Rectal smooth muscle tissue (tissue), 1 donor: Measurements from ENCODE around the gene OR2J1.
"Not testable (repeated sequence)": the region's sequence is repeated elsewhere in the genome, so short reads cannot be mapped to it uniquely, and the experiment has no call there.

Experiments used
- H3K27ac ChIP-seq: one replicate; pipeline ENCODE4 v1.7.0; 2013; ENCODE audit warnings: low read depth, low read length, inconsistent platforms
- H3K27me3 ChIP-seq: one replicate; pipeline ENCODE4 v1.7.0; 2013; ENCODE audit warnings: low read length; ENCODE audit not compliant: control insufficient read depth, insufficient read depth
- H3K36me3 ChIP-seq: one replicate; pipeline ENCODE4 v1.7.0; 2013; ENCODE audit warnings: low read length; ENCODE audit not compliant: control insufficient read depth, insufficient read depth
- H3K4me1 ChIP-seq: one replicate; pipeline ENCODE4 v1.7.0; 2013; ENCODE audit warnings: low read length; ENCODE audit not compliant: control insufficient read depth, insufficient read depth
- H3K4me3 ChIP-seq: one replicate; pipeline ENCODE4 v1.7.0; 2013; ENCODE audit warnings: low read length
- H3K9ac ChIP-seq: one replicate; pipeline ENCODE4 v1.7.0; 2013; ENCODE audit warnings: low read length

The OR2J1 gene

DNA sequence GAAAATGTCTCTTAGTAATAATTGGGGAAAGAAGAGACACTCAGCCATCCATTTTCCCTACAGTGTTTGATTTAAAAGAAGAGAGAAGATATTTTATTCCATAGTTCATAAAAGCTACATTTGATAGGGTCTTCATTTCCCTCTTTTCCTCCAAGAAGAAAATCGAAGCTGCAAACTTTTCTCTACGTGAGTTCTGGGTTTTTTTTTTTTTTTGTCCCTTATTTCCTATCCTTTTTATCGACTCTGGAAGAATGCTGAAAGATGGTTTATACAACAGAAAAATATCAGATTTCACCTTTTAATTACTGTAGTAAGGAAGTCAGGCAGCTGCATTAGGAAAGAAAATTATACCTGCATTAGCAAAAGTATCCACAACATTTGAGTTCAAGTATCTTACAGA is at the start of gene OR2J1:
OR2J1 (plus strand) TSS at position 301 of the 400 bp plus-strand sequence. CDS start 1,453 bp downstream, outside the sequence.
- H3K9ac ChIP-seq: no peak within 1 kb of the TSS
- no peak within 1 kb of the TSS for H3K27ac ChIP-seq
- H3K4me3 ChIP-seq: no peak within 1 kb of the TSS
- H3K27me3 ChIP-seq: no peaks in the 10 kb centered on the region
- H3K4me1 ChIP-seq: no peaks in the 10 kb centered on the region
- H3K36me3 ChIP-seq: no peaks in the 10 kb centered on the region

GRCh38 chr6:29051680-29052079 is 47.6 kb upstream of the OR2J1 start:
- H3K4me1 ChIP-seq: no peaks in the 10 kb centered on the region
- no peaks in the 10 kb centered on the region for H3K27me3 ChIP-seq
- H3K36me3 ChIP-seq: no peaks in the 10 kb centered on the region
- no peak overlapping the region for H3K9ac ChIP-seq
- no peak overlapping the region for H3K27ac ChIP-seq
- H3K4me3 ChIP-seq: no peak overlapping the region

DNA sequence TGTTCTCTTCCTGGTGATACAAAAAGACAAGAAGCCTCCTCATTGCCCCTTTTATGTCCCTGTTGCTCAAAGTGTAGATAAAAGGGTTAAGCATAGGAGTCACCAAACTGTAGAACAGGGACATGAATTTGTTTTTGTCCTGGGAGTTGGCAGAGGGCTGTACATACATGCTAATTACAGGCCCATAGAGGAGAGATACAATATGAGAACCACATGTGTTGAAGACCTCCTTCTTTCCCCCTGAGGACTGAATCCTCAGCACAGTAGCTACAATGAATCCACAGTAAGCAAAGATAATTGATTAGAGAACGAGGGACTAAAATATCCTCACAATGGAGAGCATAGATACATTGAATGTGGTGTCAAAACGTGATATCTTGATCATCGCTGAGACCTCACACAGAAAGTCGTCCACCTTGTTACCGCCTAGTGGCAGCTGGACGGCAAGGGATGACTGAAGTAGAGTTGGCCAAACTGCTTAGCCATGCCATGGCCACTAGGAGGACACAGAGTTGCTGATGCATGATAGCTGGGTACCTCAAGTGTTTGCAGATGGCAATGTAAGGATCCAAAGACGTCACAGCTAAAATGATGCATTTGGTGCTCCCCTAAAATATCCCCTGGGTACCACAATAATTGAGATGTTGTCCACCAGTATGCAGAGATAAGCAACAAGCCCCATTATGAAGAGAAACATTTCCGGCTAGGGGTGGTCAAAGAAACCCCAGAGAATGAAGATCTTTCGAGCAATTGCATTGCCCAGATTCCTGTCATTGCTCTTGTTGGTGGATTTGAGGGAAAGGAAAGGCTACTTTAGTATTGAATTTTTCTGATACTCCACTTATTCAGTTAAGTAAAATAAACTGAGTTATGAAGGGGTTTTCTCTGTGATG is 27.2 kb upstream of the OR2J1 start:
- H3K9ac ChIP-seq: no peak overlapping the region
- no peak overlapping the region for H3K27ac ChIP-seq
- no peaks in the 10 kb centered on the region for H3K4me1 ChIP-seq
- H3K4me3 ChIP-seq: no peak overlapping the region
- no peaks in the 10 kb centered on the region for H3K36me3 ChIP-seq
- H3K27me3 ChIP-seq: no peaks in the 10 kb centered on the region

DNA sequence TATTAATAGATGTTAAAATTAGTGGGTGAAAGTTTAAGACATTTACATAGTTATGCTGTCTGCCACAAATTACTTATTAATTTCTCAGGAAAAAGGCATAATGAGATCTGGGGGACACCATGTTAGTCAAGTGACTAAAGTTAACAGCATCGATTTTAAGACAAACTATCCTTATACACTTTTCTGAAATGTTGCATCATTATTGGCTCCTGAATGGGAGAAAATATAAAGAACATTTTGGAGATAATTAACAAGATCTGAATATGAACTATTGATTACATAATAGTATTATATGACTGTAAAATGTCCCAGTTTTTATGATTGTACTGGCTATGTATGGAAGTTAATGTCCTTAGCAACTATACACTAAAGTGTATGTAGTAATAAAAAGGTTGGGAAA is 20.1 kb upstream of the OR2J1 start:
- Histone ChIP-seq H3K36me3 (no peaks in the 10 kb centered on the region), H3K27ac (no peak overlapping the region), H3K4me3 (no peak overlapping the region), H3K27me3 (no peaks in the 10 kb centered on the region), H3K4me1 (no peaks in the 10 kb centered on the region), H3K9ac (no peak overlapping the region)

DNA sequence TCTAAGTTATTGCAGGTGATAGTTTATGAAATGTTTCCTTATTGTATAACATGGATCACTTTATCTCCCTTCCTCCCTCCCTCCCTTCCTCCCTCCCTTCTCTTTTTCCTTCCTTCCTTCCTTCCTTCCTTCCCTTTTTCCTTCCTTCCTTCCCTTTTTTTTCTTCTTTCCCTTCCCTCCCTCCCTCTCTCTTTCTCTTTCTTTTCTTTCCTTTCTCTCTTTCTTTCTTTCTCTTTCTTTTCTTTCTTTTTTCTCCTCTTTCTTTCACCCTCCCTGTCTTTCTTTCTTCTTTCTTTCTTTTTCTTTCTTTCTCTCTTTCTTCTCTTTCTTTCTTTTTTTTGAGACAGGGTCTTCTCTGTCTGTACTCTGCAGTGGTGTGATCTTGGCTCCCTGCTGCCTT is 18.0 kb upstream of the OR2J1 start:
- Histone ChIP-seq H3K27ac (no peak overlapping the region), H3K4me1 (no peaks in the 10 kb centered on the region), H3K36me3 (no peaks in the 10 kb centered on the region), H3K9ac (no peak overlapping the region), H3K27me3 (no peaks in the 10 kb centered on the region), H3K4me3 (no peak overlapping the region)

DNA sequence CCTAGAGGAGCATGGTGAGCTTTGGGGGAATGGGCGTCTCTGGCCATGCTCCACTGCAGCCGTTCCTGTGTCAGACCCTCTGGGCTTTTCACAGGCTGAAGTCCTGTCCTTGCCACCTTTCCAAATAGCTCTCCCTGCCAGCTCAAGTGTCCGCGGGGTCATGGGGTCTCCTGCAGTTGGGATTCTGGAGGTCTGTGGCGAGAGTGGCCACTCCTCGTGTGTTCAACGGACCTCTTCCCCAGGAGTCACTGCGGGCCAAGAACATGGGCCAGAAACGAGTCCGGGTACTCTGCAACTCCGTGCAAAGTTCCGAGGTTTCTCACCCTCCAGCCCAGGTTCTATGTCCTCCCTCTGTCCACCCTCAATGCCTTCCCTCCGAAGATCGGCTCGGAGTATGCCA is 16.8 kb upstream of the OR2J1 start:
- no peak overlapping the region for H3K4me3 ChIP-seq
- no peaks in the 10 kb centered on the region for H3K36me3 ChIP-seq
- H3K27me3 ChIP-seq: no peaks in the 10 kb centered on the region
- H3K9ac ChIP-seq: no peak overlapping the region
- H3K4me1 ChIP-seq: no peaks in the 10 kb centered on the region
- H3K27ac ChIP-seq: no peak overlapping the region

GRCh38 chr6:29087213-29087612 is 12.1 kb upstream of the OR2J1 start, which contains the start of gene OR2B3:
Gene OR2B3, minus strand, starts transcription at chr6:29087313. Its CDS starts 65 bp downstream, at chr6:29087248.
- Histone ChIP-seq H3K27ac (no peak within 1 kb of the TSS), H3K4me1 (no peaks in the 10 kb centered on the region), H3K4me3 (no peak within 1 kb of the TSS), H3K9ac (no peak within 1 kb of the TSS), H3K27me3 (no peaks in the 10 kb centered on the region), H3K36me3 (no peaks in the 10 kb centered on the region)

DNA sequence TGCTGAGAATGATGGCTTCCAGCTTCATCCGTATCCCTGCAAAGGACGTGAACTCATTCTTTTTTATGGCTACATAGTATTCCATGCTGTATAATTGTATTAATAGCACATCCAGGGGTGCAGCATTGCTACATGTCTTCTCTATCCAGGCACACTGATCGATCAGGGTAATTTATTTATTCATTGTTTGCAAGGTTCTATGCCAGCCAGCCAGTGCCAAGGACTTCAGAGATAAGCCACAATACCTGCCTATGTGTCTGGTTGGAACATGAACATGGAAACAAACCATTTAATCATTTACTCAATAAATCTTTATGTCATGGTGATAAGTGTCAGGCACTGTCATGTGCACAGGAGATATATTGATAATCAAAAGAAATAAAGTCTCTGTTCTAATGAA is 6.3 kb upstream of the OR2J1 start:
- no peaks in the 10 kb centered on the region for H3K36me3 ChIP-seq
- H3K27me3 ChIP-seq: no peaks in the 10 kb centered on the region
- no peaks in the 10 kb centered on the region for H3K4me1 ChIP-seq
- no peak overlapping the region for H3K27ac ChIP-seq
- no peak overlapping the region for H3K9ac ChIP-seq
- H3K4me3 ChIP-seq: no peak overlapping the region

- Histone ChIP-seq H3K4me3 (no peak overlapping the region), H3K27me3 (no peaks in the 10 kb centered on the region), H3K36me3 (no peaks in the 10 kb centered on the region), H3K9ac (no peak overlapping the region), H3K4me1 (no peaks in the 10 kb centered on the region), H3K27ac (no peak overlapping the region)
These were observed 1.5 kb upstream of the OR2J1 start for GRCh38 chr6:29097803-29098202.

GRCh38 chr6:29107758-29108157 is 8.5 kb downstream of the OR2J1 start, which contains the start of gene OR2J3:
Gene OR2J3, plus strand, starts transcription at chr6:29108058. Its CDS starts 3,833 bp downstream, at chr6:29111891.
- no peaks in the 10 kb centered on the region for H3K4me1 ChIP-seq
- no peaks in the 10 kb centered on the region for H3K36me3 ChIP-seq
- no peak within 1 kb of the TSS for H3K27ac ChIP-seq
- no peak within 1 kb of the TSS for H3K4me3 ChIP-seq
- no peak within 1 kb of the TSS for H3K9ac ChIP-seq
- H3K27me3 ChIP-seq: no peaks in the 10 kb centered on the region

DNA sequence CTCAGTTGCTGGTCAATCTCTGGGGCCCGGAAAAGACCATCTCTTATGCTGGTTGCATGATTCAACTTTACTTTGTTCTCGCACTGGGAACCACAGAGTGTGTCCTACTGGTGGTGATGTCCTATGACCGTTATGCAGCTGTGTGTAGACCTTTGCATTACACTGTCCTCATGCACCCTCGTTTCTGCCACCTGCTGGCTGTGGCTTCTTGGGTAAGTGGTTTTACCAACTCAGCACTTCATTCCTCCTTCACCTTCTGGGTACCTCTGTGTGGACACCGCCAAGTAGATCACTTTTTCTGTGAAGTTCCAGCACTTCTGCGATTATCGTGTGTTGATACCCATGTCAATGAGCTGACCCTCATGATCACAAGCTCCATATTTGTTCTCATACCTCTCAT is 12.8 kb downstream of the OR2J1 start:
- Histone ChIP-seq H3K9ac (no peak overlapping the region), H3K4me3 (no peak overlapping the region), H3K27me3 (no peaks in the 10 kb centered on the region), H3K36me3 (no peaks in the 10 kb centered on the region), H3K4me1 (no peaks in the 10 kb centered on the region), H3K27ac (no peak overlapping the region)

GRCh38 chr6:29114964-29115363 is 15.7 kb downstream of the OR2J1 start:
- H3K27me3 ChIP-seq: not testable (repeated sequence)

More at GRCh38 chr6:29114964-29115363, 15.7 kb downstream of the OR2J1 start:
- not testable (repeated sequence) for H3K4me1 ChIP-seq, H3K9ac ChIP-seq, H3K36me3 ChIP-seq, H3K4me3 ChIP-seq, H3K27ac ChIP-seq
